HG03025 (cell line): ENCODE data around the gene FAM227A.

Experiments
- ATAC-seq: cut with Tn5 transposase; IDR thresholded peaks from one replicate; pipeline ENCODE4 v1.9.1; 2021; ENCODE audit warnings: mild to moderate bottlenecking, moderate library complexity; ENCODE audit not compliant: unreplicated experiment, low FRiP score

The FAM227A gene

GRCh38 chr22:38656256-38657044 lies at the start of gene FAM227A, which contains the start of gene CBY1:
FAM227A (minus strand) TSS chr22:38656392; CDS start chr22:38650168, 6,224 bp downstream.
CBY1 (plus strand) TSS chr22:38656638; CDS start chr22:38668055, 11,417 bp downstream.
- peak; percentile 64 for ATAC-seq

GRCh38 chr22:38705235-38706100 lies 49.3 kb upstream of the FAM227A start, which contains the start of gene GTPBP1:
GTPBP1 (plus strand) TSS chr22:38705944; CDS start chr22:38705956, 12 bp downstream.
- peak; percentile 71 for ATAC-seq

GRCh38 chr22:38704654-38705234 lies 48.6 kb upstream of the FAM227A start:
- ATAC-seq = no peak

- ATAC-seq = peak; percentile 37
Measured at GRCh38 chr22:38700789-38701628, 44.8 kb upstream of the FAM227A start, which contains the start of gene JOSD1. JOSD1 (minus strand) TSS chr22:38700943; CDS start chr22:38699987, 956 bp downstream.

GRCh38 chr22:38700270-38700788 lies 44.1 kb upstream of the FAM227A start:
- ATAC-seq = no peak

- ATAC-seq = no peak
Measured at GRCh38 chr22:38699784-38700183, 43.6 kb upstream of the FAM227A start.

- ATAC-seq = no peak
Measured at GRCh38 chr22:38699143-38699542, 43.0 kb upstream of the FAM227A start.

GRCh38 chr22:38698407-38699094 lies 42.4 kb upstream of the FAM227A start:
- ATAC-seq = no peak

GRCh38 chr22:38697425-38698089 lies 41.4 kb upstream of the FAM227A start:
- ATAC-seq = no peak

GRCh38 chr22:38696606-38697424 lies 40.6 kb upstream of the FAM227A start:
- ATAC-seq = no peak

GRCh38 chr22:38694940-38695339 lies 38.7 kb upstream of the FAM227A start:
- no peak for ATAC-seq

- ATAC-seq = no peak
Measured at GRCh38 chr22:38694049-38694448, 37.9 kb upstream of the FAM227A start.

- ATAC-seq = no peak
Measured at GRCh38 chr22:38689651-38690050, 33.5 kb upstream of the FAM227A start.

- ATAC-seq = no peak
Measured at GRCh38 chr22:38685761-38686160, 29.6 kb upstream of the FAM227A start.

GRCh38 chr22:38684895-38685294 lies 28.7 kb upstream of the FAM227A start:
- ATAC-seq = no peak

GRCh38 chr22:38681582-38682335 lies 25.6 kb upstream of the FAM227A start, which contains the start of gene TOMM22:
TOMM22 (plus strand) TSS chr22:38681957; CDS start chr22:38681979, 22 bp downstream.
- ATAC-seq = peak; percentile 86

- ATAC-seq = no peak
Measured at GRCh38 chr22:38675833-38676232, 19.6 kb upstream of the FAM227A start.
